ENCODE measurements around the gene ZZZ3. TPM values are rescaled to one million over a fixed set of nuclear protein-coding genes. Genes with fewer than 3 reads are reported as not detected.

ZZZ3 gene
- total and polyA plus RNA-seq, 4 donors = 8.6 to 48.9 (median 31.1) TPM

DNA sequence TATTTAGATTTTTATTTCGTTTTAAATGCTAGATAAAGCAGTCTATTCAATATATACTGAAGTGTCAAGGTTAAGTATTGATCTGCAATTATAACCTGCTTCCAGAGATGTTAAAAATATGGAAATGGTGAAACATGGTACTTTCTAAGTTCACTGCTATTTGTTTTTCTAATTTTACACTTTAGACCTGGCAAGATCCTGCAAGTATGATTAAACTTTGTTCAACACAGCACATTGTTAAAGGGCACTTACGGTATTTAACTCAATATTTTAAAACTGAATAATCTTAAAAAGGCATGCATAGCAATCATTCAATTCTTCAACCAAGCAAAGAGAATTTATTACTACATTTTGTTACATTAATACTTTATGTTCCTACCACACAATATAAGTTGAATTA, 35.7 kb upstream of the ZZZ3 start:
- Histone ChIP-seq H3K27me3 (ENCODE audit: control insufficient read depth in 4 of 4, insufficient read depth in 4 of 4, low read length in 3 of 4) (no peaks in the 10 kb centered on the region), H3K9ac (ENCODE audit: low read depth in 1 of 2, low read length in 2 of 2) (no peak overlapping the region), H3K9me3 (ENCODE audit: control insufficient read depth in 4 of 4, low read length in 3 of 4) (no peaks in the 10 kb centered on the region), H3K4me1 (ENCODE audit: control insufficient read depth in 4 of 4, insufficient read depth in 4 of 4, low read length in 3 of 4) (peaks cover 0 to 2% (median 0%) of the 10 kb centered on the region in 4 donors), H3K27ac (ENCODE audit: low read depth in 1 of 2, low read length in 2 of 2) (no peak overlapping the region), H3K4me3 (ENCODE audit: low read depth in 1 of 3, low read length in 3 of 3) (no peak overlapping the region), H3K36me3 (ENCODE audit: control insufficient read depth in 4 of 4, insufficient read depth in 3 of 4, low read depth in 1 of 4, low read length in 3 of 4) (peaks cover 8 to 56% (median 35%) of the 10 kb centered on the region in 4 donors)
- peak in 1 of 2 donors; percentile 18 for TF ChIP-seq RXRA (IDR thresholded peaks at IDR 0.05)
- no peak for TF ChIP-seq ATF3 (IDR thresholded peaks at IDR 0.05)
- peak in 1 of 2 donors; percentile 43 for TF ChIP-seq HNF4A (conservative IDR thresholded peaks at IDR 0.05)
- 47% methylated on average over 2 of the region's 2 CpGs for WGBS
- DNase-seq (ENCODE audit: low spot score) = no peak

DNA sequence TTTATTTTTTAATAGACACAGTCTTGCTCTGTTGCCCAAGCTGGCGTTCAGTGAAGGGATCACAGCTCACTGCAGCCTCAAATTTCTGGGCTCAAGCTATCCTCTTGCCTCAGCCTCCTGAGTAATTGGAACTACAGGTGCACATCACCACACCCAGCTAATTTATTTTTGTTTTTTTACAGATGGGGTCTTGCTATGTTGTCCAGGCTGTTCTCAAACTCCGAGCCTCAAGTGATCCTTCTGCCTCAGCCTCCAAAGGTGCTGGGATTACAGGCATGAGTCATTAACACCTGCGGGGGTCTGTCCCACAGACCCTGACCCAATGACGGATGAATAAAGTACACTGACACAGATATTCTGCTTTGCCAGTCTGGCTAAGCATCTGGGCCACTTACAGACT, 33.6 kb upstream of the ZZZ3 start:
- Histone ChIP-seq H3K27me3 (ENCODE audit: control insufficient read depth in 4 of 4, insufficient read depth in 4 of 4, low read length in 3 of 4) (no peaks in the 10 kb centered on the region), H3K9ac (ENCODE audit: low read depth in 1 of 2, low read length in 2 of 2) (no peak overlapping the region), H3K4me1 (ENCODE audit: control insufficient read depth in 4 of 4, insufficient read depth in 4 of 4, low read length in 3 of 4) (peaks cover 0 to 2% (median 0%) of the 10 kb centered on the region in 4 donors), H3K4me3 (ENCODE audit: low read depth in 1 of 3, low read length in 3 of 3) (no peak overlapping the region), H3K36me3 (ENCODE audit: control insufficient read depth in 4 of 4, insufficient read depth in 3 of 4, low read depth in 1 of 4, low read length in 3 of 4) (peaks cover 6 to 46% (median 23%) of the 10 kb centered on the region in 4 donors), H3K27ac (ENCODE audit: low read depth in 1 of 2, low read length in 2 of 2) (no peak overlapping the region), H3K9me3 (ENCODE audit: control insufficient read depth in 4 of 4, low read length in 3 of 4) (no peaks in the 10 kb centered on the region)
- 97% methylated on average over 4 of the region's 4 CpGs for WGBS
- DNase-seq (ENCODE audit: low spot score) = no peak
- TF ChIP-seq MAX (IDR thresholded peaks at IDR 0.05) (no peak), NR2F2 (IDR thresholded peaks at IDR 0.05) (no peak), TAF1 (conservative IDR thresholded peaks at IDR 0.05) (no peak), REST (IDR thresholded peaks at IDR 0.05) (no peak), SP1 (IDR thresholded peaks at IDR 0.05) (no peak)

DNA sequence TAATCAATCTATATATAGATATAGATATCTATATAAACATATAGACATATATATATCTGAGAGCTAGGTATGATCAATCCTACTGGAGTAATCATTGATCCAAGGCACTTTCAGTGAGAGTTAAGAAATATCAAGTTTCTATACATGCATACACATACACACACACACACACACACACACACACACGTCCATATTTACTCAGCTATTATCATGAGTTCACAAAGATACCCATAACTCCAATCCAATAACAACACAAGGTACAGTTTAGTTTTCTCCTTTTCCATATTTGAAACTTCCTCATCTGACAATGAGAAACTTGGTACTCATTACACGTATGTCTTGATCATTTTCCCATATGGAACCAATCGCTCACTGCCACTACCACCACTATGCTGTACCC, 27.3 kb upstream of the ZZZ3 start:
- WGBS = 92% methylated on average over 3 of the region's 3 CpGs

More for the DNA sequence above, 27.3 kb upstream of the ZZZ3 start:
- DNase-seq (ENCODE audit: low spot score) = no peak
- no peaks in the 10 kb centered on the region for H3K4me1 ChIP-seq (ENCODE audit: control insufficient read depth in 4 of 4, insufficient read depth in 4 of 4, low read length in 3 of 4)
- peaks cover 6 to 58% (median 30%) of the 10 kb centered on the region in 4 donors for H3K36me3 ChIP-seq (ENCODE audit: control insufficient read depth in 4 of 4, insufficient read depth in 3 of 4, low read depth in 1 of 4, low read length in 3 of 4)
- TF ChIP-seq TAF1 (conservative IDR thresholded peaks at IDR 0.05) = no peak
- TF ChIP-seq ATF3 (IDR thresholded peaks at IDR 0.05) = no peak
- TF ChIP-seq FOXA1 (IDR thresholded peaks at IDR 0.05) = no peak
- no peaks in the 10 kb centered on the region for H3K27me3 ChIP-seq (ENCODE audit: control insufficient read depth in 4 of 4, insufficient read depth in 4 of 4, low read length in 3 of 4)
- no peaks in the 10 kb centered on the region for H3K9me3 ChIP-seq (ENCODE audit: control insufficient read depth in 4 of 4, low read length in 3 of 4)
- no peak overlapping the region for H3K27ac ChIP-seq (ENCODE audit: low read depth in 1 of 2, low read length in 2 of 2)
- H3K9ac ChIP-seq (ENCODE audit: low read depth in 1 of 2, low read length in 2 of 2) = no peak overlapping the region
- no peak overlapping the region for H3K4me3 ChIP-seq (ENCODE audit: low read depth in 1 of 3, low read length in 3 of 3)

Data from liver (tissue), 9 donors.